Measurements from ENCODE around the gene JOSD2.

The JOSD2 gene

GRCh38 chr19:50552540-50552939, 41.5 kb upstream of the JOSD2 start:
- Histone ChIP-seq H3K36me3 (ENCODE audit: control insufficient read depth, insufficient read depth, low read length, severe bottlenecking) (no peaks in the 10 kb centered on the region), H3K9ac (ENCODE audit: low read length) (no peak overlapping the region), H3K4me1 (ENCODE audit: control insufficient read depth, insufficient read depth, low read length) (peaks cover 2% of the 10 kb centered on the region), H3K9me3 (ENCODE audit: control insufficient read depth, low read length) (no peaks in the 10 kb centered on the region), H3K4me3 (ENCODE audit: low read length) (no peak overlapping the region), H3K27me3 (replicated peaks; ENCODE audit: control insufficient read depth, insufficient read depth, low read length) (peaks cover 46% of the 10 kb centered on the region)
- no peak for DNase-seq (ENCODE audit: low read depth)

DNA sequence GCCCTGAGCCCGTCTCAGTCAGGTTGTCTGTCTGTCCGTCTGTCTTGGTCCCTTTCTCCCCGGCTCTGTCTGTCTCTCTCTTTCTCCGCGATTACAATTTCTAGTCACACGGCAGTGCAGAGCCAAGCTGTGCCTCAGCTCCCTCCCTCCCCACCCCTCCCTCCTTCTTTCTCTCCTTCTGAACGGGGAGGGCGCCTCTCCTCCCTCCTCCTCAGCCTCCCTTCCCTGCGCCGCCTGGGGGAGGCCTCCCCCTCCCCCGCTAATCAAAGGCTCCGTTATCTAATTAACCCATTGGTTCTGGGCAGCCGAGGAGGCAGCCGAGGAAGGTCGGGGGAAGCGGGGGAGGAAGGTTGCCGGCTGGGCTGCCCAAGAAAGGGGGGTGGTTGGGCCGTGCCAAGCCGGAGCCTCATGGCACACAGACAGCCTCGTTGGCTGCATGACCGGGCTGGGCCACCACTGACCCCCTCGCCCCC, 40.8 kb upstream of the JOSD2 start:
- no peak overlapping the region for H3K4me3 ChIP-seq (ENCODE audit: low read length)
- H3K27me3 ChIP-seq (replicated peaks; ENCODE audit: control insufficient read depth, insufficient read depth, low read length): peaks cover 47% of the 10 kb centered on the region
- H3K9me3 ChIP-seq (ENCODE audit: control insufficient read depth, low read length): no peaks in the 10 kb centered on the region

DNA sequence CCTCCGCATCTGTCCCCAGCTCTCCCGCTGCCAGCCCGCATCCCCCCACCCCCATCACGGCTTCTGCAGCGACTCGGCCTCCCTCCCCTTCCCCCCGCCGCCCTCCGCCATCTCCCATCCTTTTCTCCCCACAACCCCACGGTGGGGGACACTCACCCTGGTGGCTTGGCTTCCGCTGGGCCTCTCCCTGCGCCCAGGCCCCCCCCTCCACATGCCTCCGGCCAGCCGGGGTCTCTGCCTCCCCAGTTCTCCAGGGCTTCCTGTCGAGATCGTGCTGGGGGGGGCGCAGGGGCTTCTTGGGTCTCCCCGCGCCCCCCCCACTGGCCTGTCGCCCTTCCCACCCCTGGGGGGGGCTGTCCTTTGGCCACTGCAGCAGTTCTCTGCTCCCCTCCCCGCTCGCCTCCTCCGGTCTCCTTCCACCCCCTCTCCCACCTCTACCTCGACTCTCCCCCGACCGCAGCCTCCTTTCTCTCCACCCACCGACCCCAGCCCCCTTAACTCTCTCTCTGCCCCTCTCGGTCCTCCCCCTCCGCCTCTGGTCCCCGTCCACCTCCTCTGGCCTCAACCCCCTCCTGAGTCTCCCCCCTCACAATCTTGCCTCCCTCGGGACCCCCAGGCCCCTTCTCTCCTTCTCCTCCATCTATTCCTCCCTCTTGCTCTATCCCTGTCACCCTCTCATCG, 40.2 kb upstream of the JOSD2 start:
- Histone ChIP-seq H3K27me3 (replicated peaks; ENCODE audit: control insufficient read depth, insufficient read depth, low read length) (peaks cover 44% of the 10 kb centered on the region), H3K4me1 (ENCODE audit: control insufficient read depth, insufficient read depth, low read length) (no peaks in the 10 kb centered on the region), H3K4me3 (ENCODE audit: low read length) (no peak overlapping the region), H3K9me3 (ENCODE audit: control insufficient read depth, low read length) (no peaks in the 10 kb centered on the region), H3K9ac (ENCODE audit: low read length) (no peak overlapping the region), H3K36me3 (ENCODE audit: control insufficient read depth, insufficient read depth, low read length, severe bottlenecking) (no peaks in the 10 kb centered on the region)
- DNase-seq (ENCODE audit: low read depth): no peak

More for the DNA sequence above, 40.8 kb upstream of the JOSD2 start:
- peaks cover 2% of the 10 kb centered on the region for H3K4me1 ChIP-seq (ENCODE audit: control insufficient read depth, insufficient read depth, low read length)
- no peak overlapping the region for H3K9ac ChIP-seq (ENCODE audit: low read length)
- H3K36me3 ChIP-seq (ENCODE audit: control insufficient read depth, insufficient read depth, low read length, severe bottlenecking): no peaks in the 10 kb centered on the region
- peak; percentile 20 for DNase-seq (ENCODE audit: low read depth)

DNA sequence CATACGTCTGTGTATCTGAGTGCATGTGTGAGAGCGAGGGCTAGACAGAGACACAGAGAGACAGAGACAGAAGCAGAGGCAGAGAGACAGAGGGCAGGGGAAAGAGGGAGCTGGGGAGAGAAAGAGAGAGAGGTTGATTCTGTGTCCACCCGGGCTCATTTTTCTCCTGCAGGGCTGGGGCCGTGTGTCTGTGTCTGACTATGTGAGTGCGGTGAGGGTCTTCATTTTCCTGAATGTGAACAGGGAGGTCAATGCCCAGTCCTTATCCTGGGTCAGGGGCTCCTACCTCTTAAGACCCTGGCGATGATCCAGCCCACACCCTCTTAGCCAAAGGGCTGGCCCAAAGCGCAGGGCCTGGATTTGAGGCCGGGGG, 39.6 kb upstream of the JOSD2 start:
- Histone ChIP-seq H3K9me3 (ENCODE audit: control insufficient read depth, low read length) (no peaks in the 10 kb centered on the region), H3K36me3 (ENCODE audit: control insufficient read depth, insufficient read depth, low read length, severe bottlenecking) (no peaks in the 10 kb centered on the region), H3K27me3 (replicated peaks; ENCODE audit: control insufficient read depth, insufficient read depth, low read length) (peaks cover 41% of the 10 kb centered on the region), H3K9ac (ENCODE audit: low read length) (no peak overlapping the region), H3K4me1 (ENCODE audit: control insufficient read depth, insufficient read depth, low read length) (no peaks in the 10 kb centered on the region), H3K4me3 (ENCODE audit: low read length) (no peak overlapping the region)
- no peak for DNase-seq (ENCODE audit: low read depth)

GRCh38 chr19:50549927-50550593, 39.1 kb upstream of the JOSD2 start:
- peaks cover 36% of the 10 kb centered on the region for H3K27me3 ChIP-seq (replicated peaks; ENCODE audit: control insufficient read depth, insufficient read depth, low read length)

DNA sequence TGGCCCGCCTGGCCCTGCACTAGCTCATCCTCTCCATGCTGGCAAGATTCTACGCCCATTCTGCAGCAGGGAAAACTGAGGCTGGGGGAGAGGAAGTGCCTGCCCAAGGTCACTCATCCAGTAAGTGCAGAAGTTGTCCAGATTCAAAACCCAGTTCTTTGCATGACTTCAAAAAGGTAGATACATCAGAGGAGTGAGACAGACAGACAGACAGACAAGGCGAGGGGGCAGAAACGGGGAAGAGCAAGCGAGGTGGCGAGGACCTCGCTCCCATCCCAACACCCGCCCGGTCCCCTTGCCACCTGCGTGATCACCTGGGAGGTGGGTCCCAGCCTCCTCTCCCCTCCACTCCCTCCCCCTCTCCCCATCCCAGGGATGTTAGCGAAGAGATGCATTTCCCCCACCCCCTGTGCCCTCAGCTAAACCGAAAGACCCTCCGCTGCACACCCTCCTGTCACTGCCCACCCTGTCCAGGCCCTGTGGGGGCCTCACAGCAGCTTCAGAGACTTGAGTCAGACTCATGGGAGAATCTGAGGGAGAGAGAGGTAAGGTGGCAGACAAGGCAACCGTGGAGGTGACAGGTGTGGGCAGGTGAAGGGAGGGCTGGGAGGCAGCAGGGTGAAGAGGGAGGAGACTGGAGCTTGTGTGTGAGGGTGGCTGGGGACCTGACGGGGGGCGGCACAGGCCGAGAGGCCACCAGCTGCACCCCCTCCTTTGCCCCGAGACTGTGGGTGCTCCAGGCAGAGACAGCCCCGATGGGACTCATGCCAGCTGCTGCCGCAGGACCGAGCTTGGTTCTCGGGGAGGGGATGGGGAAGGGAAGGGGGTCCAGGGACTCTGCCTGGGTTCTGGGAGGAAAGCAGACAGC, 38.3 kb upstream of the JOSD2 start:
- Histone ChIP-seq H3K4me1 (ENCODE audit: control insufficient read depth, insufficient read depth, low read length) (no peaks in the 10 kb centered on the region), H3K27me3 (replicated peaks; ENCODE audit: control insufficient read depth, insufficient read depth, low read length) (peaks cover 28% of the 10 kb centered on the region)
- DNase-seq (ENCODE audit: low read depth): no peak

More at GRCh38 chr19:50549927-50550593, 39.1 kb upstream of the JOSD2 start:
- H3K9me3 ChIP-seq (ENCODE audit: control insufficient read depth, low read length): no peaks in the 10 kb centered on the region
- no peak overlapping the region for H3K4me3 ChIP-seq (ENCODE audit: low read length)
- H3K36me3 ChIP-seq (ENCODE audit: control insufficient read depth, insufficient read depth, low read length, severe bottlenecking): no peaks in the 10 kb centered on the region
- no peak for DNase-seq (ENCODE audit: low read depth)
- H3K4me1 ChIP-seq (ENCODE audit: control insufficient read depth, insufficient read depth, low read length): no peaks in the 10 kb centered on the region
- H3K9ac ChIP-seq (ENCODE audit: low read length): no peak overlapping the region

GRCh38 chr19:50548191-50549058, 37.4 kb upstream of the JOSD2 start:
- Histone ChIP-seq H3K27me3 (replicated peaks; ENCODE audit: control insufficient read depth, insufficient read depth, low read length) (peaks cover 22% of the 10 kb centered on the region), H3K9me3 (ENCODE audit: control insufficient read depth, low read length) (no peaks in the 10 kb centered on the region), H3K9ac (ENCODE audit: low read length) (no peak overlapping the region), H3K4me1 (ENCODE audit: control insufficient read depth, insufficient read depth, low read length) (no peaks in the 10 kb centered on the region), H3K36me3 (ENCODE audit: control insufficient read depth, insufficient read depth, low read length, severe bottlenecking) (no peaks in the 10 kb centered on the region), H3K4me3 (ENCODE audit: low read length) (no peak overlapping the region)
- no peak for DNase-seq (ENCODE audit: low read depth)

More for the DNA sequence above, 38.3 kb upstream of the JOSD2 start:
- Histone ChIP-seq H3K4me3 (ENCODE audit: low read length) (no peak overlapping the region), H3K9me3 (ENCODE audit: control insufficient read depth, low read length) (no peaks in the 10 kb centered on the region), H3K9ac (ENCODE audit: low read length) (no peak overlapping the region), H3K36me3 (ENCODE audit: control insufficient read depth, insufficient read depth, low read length, severe bottlenecking) (no peaks in the 10 kb centered on the region)

- Histone ChIP-seq H3K27me3 (replicated peaks; ENCODE audit: control insufficient read depth, insufficient read depth, low read length) (peaks cover 16% of the 10 kb centered on the region), H3K4me1 (ENCODE audit: control insufficient read depth, insufficient read depth, low read length) (no peaks in the 10 kb centered on the region), H3K9ac (ENCODE audit: low read length) (no peak overlapping the region), H3K4me3 (ENCODE audit: low read length) (no peak overlapping the region), H3K9me3 (ENCODE audit: control insufficient read depth, low read length) (no peaks in the 10 kb centered on the region), H3K36me3 (ENCODE audit: control insufficient read depth, insufficient read depth, low read length, severe bottlenecking) (no peaks in the 10 kb centered on the region)
- no peak for DNase-seq (ENCODE audit: low read depth)
These were observed 36.6 kb upstream of the JOSD2 start for GRCh38 chr19:50547385-50548190.

DNA sequence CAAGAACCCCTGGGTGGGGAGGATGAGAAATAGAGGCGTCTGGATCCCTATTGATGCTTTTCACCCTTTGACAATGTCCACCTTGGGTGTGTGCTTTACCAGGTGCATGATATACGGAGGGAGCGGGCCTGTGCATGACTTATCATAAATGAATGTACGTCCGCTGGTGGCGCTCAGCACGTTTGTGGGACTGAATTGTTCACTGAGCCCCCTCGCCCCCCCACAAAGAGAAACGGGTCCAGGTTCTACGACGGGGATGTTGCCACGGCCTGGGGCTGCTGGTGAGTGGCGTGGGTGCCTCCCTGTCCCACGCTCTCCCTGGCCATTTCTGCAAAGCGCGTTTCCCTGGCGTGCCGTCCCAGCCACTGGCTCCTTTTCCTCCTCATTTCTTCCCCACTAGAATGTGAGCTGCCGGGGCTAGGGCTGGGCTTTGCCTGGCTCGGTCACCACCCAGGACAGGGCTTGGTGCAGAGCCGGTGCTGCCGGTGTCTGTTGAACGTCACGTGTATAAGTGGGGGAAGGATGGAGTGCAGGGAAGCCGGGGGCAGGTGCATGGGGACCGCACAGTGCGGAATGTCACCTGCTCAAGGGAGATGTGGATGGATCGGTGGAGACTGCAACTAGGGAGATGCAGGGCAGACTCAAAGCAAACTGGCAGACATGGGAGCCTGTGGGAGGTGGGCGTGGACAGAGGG, 35.7 kb upstream of the JOSD2 start:
- no peaks in the 10 kb centered on the region for H3K4me1 ChIP-seq (ENCODE audit: control insufficient read depth, insufficient read depth, low read length)

GRCh38 chr19:50542943-50543342, 32.0 kb upstream of the JOSD2 start:
- Histone ChIP-seq H3K9me3 (ENCODE audit: control insufficient read depth, low read length) (no peaks in the 10 kb centered on the region), H3K4me1 (ENCODE audit: control insufficient read depth, insufficient read depth, low read length) (no peaks in the 10 kb centered on the region), H3K36me3 (ENCODE audit: control insufficient read depth, insufficient read depth, low read length, severe bottlenecking) (no peaks in the 10 kb centered on the region), H3K9ac (ENCODE audit: low read length) (no peak overlapping the region), H3K4me3 (ENCODE audit: low read length) (no peak overlapping the region), H3K27me3 (replicated peaks; ENCODE audit: control insufficient read depth, insufficient read depth, low read length) (peaks cover 11% of the 10 kb centered on the region)
- DNase-seq (ENCODE audit: low read depth): no peak

More for the DNA sequence above, 35.7 kb upstream of the JOSD2 start:
- H3K36me3 ChIP-seq (ENCODE audit: control insufficient read depth, insufficient read depth, low read length, severe bottlenecking): no peaks in the 10 kb centered on the region
- no peaks in the 10 kb centered on the region for H3K9me3 ChIP-seq (ENCODE audit: control insufficient read depth, low read length)
- H3K27me3 ChIP-seq (replicated peaks; ENCODE audit: control insufficient read depth, insufficient read depth, low read length): peaks cover 14% of the 10 kb centered on the region
- DNase-seq (ENCODE audit: low read depth): no peak
- H3K4me3 ChIP-seq (ENCODE audit: low read length): no peak overlapping the region
- H3K9ac ChIP-seq (ENCODE audit: low read length): no peak overlapping the region

Measured in adipocyte (in vitro differentiated cells).